HS-5 (cell line): Measurements from ENCODE around the gene PYDC1.
"Not testable (repeated sequence)": the region's sequence is repeated elsewhere in the genome, so short reads cannot be mapped to it uniquely, and the experiment has no call there.

Experiments
- DNase-seq: peaks from one replicate; pipeline ENCODE4 v3.0.0-alpha.2; 2012; ENCODE audit warnings: low read depth

The PYDC1 gene

DNA sequence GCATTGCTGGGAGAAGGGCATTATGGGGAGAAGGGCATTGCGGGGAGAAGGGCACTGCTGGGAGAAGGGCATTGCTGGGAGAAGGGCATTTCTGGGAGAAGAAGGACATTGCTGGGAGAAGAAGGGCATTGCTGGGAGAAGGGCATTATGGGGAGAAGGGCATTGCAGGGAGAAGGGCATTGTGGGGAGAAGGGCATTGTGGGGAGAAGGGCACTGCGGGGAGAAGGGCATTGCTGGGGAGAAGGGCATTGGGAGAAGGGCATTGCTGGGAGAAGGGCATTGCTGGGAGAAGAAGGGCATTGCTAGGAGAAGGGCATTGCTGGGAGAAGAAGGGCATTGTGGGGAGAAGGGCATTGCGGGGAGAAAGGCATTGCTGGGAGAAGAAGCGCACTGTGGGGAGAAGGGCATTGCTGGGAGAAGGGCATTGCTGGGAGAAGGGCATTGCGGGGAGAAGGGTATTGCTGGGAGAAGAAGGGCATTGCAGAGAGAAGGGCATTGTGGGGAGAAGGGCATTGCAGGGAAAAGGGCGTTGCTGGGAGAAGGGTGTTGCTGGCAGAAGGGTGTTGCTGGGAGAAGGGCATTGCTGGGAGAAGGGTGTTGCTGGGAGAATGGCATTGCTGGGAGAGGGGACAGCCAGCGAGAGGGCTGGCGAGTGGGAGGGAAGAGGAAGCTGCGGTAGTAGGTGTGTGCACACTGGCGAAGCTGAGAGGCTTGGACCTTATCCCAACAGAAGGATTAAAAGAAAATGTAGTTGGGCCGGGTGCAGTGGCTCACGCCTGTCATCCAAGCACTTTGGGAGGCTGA is 4.6 kb upstream of the PYDC1 start:
- no peak for DNase-seq

DNA sequence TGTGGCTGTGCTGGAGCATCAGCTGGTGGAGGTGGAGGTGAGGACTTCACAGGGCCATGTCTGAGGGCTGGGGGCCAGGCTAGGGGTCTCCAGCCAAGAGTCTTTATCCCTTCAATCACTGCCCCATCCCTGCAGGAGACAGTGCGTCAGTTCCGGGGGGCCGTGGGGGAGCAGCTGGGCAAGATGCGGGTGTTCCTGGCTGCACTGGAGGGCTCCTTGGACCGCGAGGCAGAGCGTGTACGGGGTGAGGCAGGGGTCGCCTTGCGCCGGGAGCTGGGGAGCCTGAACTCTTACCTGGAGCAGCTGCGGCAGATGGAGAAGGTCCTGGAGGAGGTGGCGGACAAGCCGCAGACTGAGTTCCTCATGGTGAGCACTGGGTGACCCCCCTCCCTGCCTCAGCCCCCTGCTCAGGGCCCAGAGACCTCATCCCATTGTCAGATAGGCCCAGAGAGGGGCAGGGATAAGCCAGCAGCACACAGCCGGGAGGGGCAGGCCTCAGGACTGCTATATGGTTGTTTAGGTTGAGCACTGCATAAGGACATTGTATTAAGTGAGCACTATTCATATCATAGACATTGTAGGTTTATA is 2.3 kb upstream of the PYDC1 start:
- no peak for DNase-seq

DNA sequence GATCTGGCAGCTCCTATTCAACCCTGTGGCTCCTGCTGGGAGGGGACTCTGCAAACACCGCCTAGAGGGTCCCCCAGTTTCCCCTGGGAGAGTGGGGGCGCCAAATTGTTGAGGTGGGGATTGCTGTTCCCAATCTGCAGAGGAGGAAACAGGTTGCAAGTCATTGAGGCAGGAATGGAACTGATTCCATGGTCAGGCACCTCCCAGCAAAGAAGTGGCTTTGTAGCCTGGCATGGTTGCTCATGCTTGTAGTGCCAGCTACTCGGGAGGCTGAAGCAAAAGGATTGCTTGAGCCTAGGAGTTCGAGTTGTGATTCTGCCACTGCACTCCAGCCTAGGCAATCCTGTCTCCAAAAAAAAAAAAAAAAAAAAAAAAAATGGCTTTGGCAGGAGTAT is 198 bp upstream of the PYDC1 start:
- DNase-seq, result no peak

DNA sequence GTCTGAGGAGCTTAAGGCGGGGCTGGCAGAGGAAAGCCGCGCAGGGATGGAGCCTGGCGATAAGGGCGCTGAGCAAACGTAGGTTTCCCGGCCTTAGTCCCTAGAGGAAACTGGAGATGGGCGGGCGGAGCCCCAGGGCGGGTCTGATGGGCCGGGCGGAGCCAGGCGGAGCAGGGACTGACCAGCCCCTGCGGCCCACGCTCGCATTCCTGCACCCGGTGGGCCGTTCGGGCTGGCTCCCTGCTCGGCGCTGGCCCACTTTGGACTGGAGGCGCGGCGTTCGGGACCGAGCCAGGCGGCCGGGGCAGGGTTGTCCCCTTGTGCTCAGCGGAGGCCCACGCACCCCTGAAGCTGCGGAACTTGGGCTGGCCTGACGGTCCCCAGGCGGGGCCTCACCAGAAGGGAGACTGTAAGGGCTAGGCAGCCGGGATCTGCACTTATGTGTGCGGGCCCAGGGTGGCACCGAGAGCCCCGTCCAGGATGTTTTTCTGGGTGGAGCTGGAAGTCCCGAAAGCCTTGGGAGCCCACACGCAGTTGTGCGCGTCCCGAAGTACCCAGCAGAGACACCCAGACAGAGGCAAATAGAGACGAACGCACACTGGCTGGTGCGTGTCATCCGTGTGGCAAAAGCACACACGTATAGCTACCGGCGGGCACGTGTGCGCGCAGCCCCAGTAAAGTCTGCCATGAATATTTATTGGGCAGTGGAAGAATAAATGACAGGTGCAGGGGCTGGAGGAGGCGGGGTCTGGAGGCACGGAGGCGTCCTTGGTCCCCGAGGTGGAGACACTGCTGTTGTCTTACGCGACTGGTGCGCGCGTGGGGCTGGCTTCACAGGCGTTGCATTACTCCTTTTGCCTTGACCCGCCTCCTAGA is 1.4 kb downstream of the PYDC1 start:
- DNase-seq, result no peak

DNA sequence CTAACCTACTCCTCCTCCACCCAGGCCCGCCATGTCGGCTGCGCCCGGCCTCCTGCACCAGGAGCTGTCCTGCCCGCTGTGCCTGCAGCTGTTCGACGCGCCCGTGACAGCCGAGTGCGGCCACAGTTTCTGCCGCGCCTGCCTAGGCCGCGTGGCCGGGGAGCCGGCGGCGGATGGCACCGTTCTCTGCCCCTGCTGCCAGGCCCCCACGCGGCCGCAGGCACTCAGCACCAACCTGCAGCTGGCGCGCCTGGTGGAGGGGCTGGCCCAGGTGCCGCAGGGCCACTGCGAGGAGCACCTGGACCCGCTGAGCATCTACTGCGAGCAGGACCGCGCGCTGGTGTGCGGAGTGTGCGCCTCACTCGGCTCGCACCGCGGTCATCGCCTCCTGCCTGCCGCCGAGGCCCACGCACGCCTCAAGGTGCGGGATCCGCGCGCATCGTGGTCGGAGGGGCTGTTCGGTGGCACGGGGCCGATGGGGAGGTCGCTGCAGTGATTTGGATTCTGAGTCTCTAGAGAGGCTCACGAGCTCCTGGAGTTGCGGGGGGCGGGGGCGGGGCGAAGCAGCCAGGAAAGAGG is 2.1 kb downstream of the PYDC1 start:
- no peak for DNase-seq

DNA sequence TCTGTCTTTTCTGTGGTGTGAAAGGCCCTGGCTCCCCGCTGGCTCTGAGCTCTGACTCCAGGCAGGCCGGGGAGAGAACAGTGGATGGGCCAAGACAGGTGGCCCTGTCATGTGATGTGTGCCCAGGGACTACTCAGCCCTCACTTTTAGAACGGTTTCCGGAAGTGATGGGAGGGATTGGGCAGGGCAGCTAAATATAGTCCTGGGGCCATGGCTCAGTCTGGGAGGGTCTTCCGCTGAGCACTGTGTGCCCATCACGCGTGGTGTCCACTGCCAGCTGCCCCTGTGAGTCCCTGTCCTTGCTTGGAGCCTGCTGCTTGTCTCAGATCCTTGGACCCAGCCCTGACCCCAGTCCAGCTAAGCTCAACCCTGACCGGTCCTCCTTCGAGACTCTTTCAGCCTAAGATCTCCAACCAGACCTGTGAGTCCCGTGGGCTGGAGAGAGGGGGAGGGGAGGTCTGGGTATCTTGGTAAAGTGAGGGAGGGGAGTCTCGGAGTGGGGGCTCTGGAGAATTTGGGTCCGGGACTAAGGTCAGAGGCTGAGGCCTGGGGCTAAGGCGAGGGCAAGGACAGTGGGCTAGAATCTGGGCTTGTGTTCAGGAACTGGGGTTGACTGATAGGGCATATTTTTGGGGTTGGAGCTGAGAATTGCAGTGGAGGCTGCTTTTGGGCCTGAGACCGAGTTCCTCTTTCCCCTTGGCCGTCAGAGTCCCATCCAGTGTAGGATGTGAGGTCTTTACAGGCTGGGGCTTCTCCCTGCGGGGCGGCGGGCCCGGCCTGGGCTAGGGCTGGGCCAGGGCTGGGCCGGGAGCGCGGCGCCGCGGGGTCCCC is 2.8 kb downstream of the PYDC1 start, which contains the start of gene TRIM72:
TRIM72 (plus strand) TSS at position 243 of the 831 bp plus-strand sequence. CDS start 620 bp downstream, outside the sequence.
- no peak for DNase-seq

DNA sequence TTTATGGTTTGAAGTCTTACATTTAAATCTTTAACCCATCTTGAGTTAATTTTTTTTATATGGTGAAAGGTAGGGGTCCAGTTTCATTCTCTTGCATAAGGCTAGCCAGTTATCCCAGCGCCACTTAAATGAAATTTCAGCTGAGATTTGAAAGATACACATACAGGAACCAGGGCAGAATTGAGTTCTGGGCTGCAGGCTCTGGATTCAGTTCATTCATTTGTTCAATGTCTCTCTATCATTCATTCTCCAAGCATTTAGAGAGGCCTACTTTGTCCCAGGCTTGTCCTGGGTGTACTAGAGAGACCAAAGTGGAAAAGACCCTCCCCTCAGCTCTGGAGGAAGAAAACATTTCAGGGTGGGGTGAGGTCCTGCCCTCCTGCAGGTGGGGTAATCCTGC is 3.6 kb downstream of the PYDC1 start:
- no peak for DNase-seq

DNA sequence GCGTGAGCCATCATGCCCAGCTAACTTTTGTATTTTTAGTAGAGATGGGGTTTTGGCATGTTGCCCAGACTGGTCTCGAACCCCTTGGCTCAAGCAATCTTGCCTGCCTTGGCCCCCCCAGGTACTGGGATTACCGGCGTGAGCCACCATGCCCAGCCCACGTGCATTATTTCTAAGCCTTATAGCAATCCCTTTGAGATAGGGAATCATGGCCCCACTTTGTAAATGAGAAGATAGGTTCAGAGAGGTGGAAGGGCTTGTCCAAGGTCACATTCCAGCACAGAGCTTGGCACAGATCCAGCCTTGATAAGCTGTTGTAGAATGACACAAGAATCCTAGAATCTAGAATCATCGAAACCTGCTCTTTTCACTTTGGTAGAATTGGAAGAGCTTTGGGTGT is 10.2 kb downstream of the PYDC1 start:
- no peak for DNase-seq

DNA sequence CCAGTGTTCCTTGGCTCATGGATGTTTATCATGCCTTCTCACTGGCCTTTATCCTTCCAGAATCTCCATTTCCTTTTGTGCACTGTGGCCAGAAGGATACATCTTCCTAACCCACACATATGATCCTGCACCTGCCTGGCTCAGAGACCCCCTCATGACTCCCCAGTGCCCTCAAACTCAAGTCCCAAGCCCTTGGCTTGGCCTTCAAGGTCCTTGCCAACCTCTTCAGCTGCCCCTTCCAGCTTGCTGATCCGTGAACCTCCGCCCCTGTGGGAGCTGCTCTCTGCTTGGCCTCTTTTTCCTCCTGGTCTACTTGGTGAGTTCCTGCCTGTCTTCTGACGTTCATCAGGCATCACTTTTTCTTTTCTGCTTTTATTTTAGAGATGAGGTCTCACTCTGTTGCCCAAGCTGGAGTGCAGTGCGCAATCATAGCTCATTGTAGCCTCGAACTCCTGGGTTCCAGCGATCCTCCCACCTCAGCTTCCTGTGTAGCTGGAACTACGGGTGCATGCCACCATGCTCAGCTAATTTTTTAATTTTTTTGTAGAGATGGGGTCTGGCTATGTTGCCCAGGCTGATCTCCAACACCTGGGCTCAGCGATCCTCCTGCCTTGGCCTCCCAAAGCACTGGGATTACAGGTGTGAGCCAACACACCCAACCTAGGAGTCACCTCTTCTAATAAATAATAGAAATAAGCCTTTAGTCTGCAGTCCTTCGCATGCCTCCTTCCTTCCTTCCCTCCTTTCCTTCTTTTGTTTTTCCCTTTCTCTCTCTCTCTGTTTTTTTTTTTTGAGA is 11.9 kb downstream of the PYDC1 start:
- no peak for DNase-seq

DNA sequence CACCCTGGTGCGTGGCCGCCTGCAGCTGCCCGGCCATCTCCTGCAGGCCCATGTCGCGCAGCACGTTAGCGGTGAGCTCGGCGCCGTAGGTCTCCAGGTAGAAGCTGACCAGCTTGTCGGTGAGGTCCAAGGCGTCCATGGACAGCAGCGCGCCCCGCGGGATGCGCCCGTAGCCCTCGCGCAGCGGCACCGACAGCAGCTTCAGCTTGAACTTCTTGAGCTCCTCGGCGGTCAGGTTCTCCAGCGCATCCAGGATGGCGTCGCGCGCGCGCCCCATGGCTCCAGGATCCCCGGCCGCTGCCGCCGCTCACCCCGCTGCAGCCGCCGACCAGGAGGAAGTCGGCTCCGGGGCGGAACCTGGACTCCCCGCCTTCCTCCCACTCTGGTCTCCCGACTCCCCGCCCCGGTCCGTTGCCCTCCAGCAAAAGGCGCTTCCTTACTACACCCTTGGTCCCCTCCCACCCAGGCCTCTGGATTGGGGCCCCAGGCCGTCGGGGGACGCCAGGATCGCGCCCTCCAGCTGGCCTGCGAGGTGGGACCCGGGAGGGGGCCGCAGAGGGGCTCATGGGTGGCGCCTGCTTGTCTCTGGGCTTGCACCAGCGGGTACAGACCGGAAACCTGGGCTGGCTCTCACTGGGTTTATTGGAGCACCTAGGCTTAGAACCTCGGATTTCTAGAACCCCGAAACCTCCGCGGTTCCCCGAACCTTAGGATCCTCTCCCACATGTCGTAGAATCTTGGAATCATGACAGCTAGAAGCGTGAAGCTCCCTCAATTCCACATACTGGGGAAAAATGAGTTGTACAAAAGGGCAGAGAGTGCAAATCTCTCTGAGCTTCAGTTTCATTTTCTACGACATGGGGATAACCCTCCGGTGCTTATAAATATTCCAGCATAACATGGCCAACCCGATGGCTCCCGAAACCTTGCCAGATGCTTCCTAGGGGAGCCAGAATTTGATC is 14.2 kb downstream of the PYDC1 start, which contains the start of gene PYCARD:
PYCARD (minus strand) TSS at position 347 of the 962 bp plus-strand sequence; CDS start at position 277, 70 bp downstream.
- DNase-seq, result no peak

DNA sequence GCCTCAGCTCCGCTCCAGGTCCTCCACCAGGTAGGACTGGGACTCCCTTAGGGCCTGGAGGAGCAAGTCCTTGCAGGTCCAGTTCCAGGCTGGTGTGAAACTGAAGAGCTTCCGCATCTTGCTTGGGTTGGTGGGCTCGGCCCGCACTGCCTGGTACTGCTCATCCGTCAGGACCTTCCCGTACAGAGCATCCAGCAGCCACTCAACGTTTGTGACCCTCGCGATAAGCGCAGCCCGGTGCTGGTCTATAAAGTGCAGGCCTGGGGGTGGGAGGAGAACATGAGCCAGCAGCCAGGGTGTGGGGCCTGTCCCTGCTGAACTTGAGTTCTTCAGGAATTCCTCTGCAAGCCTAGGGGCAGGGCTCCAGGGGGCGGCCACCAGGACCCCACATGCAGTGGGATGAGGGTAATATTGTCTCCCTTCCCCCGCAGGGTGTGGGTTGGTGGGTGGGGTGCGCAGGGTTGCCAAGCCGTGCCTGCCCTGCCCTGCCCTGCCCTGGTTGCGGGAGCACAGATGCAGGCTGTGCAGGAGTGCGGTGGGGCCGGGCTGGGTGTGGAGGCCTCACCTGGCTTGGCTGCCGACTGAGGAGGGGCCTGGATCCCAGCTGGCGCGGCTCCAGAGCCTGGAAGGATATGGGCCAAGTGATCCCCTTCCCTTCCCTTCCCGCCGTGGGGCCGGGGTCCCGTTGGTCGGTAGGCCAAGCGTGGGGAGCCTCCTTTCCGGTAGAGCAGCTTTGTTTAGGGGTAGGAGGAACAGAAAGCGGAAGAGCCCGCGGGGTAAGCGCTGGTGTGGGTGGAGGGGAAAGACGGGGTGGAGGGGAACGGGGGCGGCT is 15.1 kb downstream of the PYDC1 start:
- no peak for DNase-seq

DNA sequence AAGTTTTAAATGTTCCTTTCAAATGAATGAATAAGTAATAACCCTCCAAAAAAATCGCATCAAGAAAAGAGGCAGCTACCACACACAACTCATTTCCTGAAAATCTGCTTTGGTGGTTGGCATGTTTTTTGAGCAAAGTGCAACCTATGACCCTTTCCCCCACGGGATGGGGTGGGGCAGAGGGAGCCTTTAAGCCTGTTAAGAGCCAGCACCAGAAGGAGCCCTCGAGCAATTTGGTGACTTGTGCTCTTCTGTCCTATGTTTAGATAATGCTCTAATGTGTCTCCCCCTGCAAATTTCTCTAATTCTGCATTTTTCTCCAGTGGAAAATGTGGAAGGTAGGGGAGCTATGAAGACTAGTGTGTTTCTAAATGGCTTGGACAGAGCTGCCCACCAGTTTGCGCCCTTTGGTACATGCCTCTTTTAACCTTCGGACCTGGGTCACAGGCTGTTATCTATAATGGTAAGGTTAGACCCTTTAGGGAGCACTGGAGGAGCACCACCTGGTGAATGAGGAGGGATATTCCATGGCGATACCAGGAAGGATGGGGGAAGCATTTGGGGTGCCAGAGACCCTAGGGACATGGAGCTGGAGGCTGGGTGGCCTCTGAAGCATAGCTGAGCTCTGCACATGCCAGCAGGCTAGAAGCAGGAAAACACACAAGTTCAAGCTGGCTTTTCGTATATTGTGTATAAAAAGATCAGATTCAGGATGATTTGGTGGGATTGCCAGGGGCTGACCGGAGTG is 15.9 kb downstream of the PYDC1 start:
- DNase-seq, result no peak

DNA sequence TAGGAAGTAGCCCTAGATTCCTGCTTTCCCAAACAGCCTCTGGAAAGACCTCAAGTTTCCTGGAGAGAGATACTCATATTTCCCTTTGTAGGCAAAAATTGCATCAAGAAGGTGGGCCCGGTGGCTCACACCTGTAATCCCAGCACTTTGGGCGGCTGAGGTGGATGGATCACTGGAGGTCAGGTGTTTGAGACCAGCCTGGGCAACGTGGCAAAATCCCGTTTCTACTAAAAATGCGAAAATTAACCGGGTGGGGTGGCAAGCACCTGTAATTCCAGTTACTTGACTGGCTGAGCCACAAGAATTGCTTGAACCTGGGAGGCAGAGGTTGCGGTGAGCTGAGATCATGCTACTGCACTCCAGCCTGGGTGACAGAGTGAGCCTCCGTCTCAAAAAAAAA is 16.8 kb downstream of the PYDC1 start:
- DNase-seq, result not testable (repeated sequence)

DNA sequence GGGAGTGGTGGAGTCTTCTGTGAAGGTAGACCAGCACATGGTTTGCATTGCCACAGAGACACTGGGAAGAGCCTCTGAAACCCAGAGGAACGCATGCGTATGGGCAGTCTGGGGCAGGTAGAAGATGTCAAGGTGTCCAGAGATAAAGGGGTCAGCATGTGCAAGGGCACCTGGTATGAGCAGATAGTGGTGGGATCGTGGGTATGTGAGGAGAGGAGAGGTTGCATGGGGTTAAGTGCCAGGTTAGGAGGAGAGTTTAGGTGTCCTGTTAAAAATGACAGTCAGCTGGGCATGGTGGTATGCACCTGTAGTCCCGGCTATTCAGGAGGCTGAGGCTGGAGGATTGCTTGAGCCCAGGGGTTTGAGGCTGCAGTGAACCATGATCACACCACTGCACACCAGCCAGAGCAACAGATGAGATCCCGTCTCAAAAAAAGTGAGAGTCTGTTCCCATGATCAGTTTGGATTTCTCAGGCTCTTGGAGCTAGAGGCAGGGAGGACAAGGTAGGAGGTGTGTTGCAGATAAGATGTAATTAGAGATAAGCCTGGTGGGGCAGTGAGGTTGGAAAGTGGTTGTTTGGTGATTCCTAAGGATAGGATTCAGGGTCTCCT is 17.4 kb downstream of the PYDC1 start:
- DNase-seq, result no peak

DNA sequence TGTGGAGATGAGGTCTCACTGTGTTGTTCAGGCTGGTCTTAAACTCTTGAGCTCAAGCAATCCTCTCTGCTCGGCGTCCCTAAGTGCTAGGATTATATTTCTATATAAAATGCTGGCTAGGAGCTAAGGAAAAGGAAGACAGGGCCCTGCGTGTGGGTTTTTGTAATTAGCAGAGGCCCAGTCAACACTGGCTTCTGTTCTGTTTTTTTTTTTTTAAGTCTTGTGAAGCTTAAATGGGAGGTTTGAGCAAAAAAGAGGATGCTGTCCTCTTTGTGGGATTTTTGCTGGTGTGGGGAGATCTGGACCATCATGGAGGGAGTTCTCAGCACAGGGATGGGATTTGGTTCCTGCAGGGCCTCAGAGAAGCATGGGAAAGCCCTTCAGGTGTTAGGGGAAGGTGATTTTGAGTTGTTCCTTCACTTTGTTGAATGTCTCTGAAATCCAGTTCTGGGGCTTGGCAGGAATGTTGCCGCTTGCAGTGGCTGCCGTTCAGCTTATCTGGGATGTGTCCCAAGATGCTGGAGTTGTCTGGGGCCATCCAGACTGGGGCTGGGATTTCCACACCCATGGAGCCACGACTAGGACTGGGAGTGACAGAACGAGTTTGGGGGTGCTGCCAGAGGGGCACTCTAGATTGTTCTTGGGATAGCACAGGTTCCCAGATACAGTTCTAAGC is 18.6 kb downstream of the PYDC1 start:
- no peak for DNase-seq

DNA sequence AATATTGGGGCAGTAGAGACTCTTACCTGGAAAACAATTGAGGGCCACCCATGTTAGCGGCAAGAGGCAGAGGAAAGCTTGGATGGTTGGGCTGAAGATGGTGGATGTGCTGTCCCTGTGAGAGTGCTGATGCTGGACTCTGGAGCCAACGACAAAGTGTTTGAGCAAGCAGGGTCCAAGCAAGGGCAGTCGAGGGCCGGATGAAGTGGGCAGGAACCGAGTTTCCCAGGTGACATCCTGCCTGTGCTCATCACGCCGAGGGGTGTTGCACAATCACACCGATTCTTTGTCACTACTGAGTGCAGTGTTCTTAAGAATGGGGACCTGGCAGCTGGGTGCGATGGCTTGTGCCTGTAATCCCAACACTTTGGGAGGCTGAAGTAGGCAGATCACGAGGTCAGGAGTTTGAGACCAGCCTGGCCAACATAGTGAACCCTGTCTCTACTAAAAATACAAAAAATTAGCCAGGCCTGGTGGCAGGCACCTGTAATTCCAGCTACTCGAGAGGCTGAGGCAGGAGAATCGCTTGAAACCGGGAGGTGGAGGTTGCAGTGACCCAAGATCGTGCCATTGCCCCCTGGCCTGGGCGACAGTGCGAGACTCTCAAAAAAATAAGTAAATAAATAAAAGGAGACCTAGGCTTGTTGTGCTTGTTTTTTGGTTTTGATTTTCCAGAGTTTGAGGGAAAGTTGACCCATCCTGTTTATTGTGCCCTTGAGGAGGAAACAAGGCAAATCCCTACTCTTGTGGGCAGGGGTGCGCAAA is 20.4 kb downstream of the PYDC1 start:
- DNase-seq, result no peak
